ENCODE results near the gene TRIM63. TPM values are rescaled to one million over a fixed set of nuclear protein-coding genes. Genes with fewer than 3 reads are reported as not detected.

Gene TRIM63
- polyA plus RNA-seq, 1 experiment, result not detected

- Histone ChIP-seq H3K27me3 (ENCODE audit: control insufficient read depth, insufficient read depth, low read length) (peaks cover 12% of the 10 kb centered on the region), H3K4me3 (ENCODE audit: low read depth, low read length) (peak overlapping the region; percentile 85), H3K27ac (ENCODE audit: low read depth, low read length) (no peak overlapping the region), H3K9me3 (ENCODE audit: control insufficient read depth, insufficient read depth, low read length) (peaks cover 3% of the 10 kb centered on the region; the same call in 1 of the 2 replicates)
- TF ChIP-seq CTCF (IDR thresholded peaks at IDR 0.05; ENCODE audit: low read depth, low read length), result peak; percentile 95
- DNase-seq (ENCODE audit: low read depth, low spot score), result peak; percentile 23
- POLR2A ChIA-PET, result interaction anchor here (0.6 to 0.7 kb wide), 3 partner anchors 11 to 197 kb away, joined by 3 to 6 read pairs (median 3); no protein-coding TSS in a partner anchor
- CTCF ChIA-PET, result interaction anchor here (0.6 to 3.7 kb wide), 22 partner anchors 9 to 381 kb away, joined by 3 to 65 read pairs (median 3); partner anchors contain the start of genes CEP85 and ZNF593
Observed at GRCh38 chr1:26035959-26036755, 31.3 kb downstream of the TRIM63 start.

GRCh38 chr1:26035203-26035958 lies 32.0 kb downstream of the TRIM63 start:
- Histone ChIP-seq H3K4me3 (ENCODE audit: low read depth, low read length) (peak overlapping the region; percentile 85), H3K27ac (ENCODE audit: low read depth, low read length) (no peak overlapping the region), H3K9me3 (ENCODE audit: control insufficient read depth, insufficient read depth, low read length) (peaks cover 3% of the 10 kb centered on the region; the same call in 1 of the 2 replicates), H3K27me3 (ENCODE audit: control insufficient read depth, insufficient read depth, low read length) (peaks cover 12% of the 10 kb centered on the region)
- ChIA-PET POLR2A (interaction anchor here (0.6 kb wide), 2 partner anchors 20 to 68 kb away, joined by 3 to 4 read pairs; no protein-coding TSS in a partner anchor), CTCF (interaction anchor here (0.7 to 3.7 kb wide), 10 partner anchors 9 to 199 kb away, joined by 3 to 65 read pairs (median 4); partner anchors contain the start of genes CEP85 and ZNF593)
- TF ChIP-seq CTCF (IDR thresholded peaks at IDR 0.05; ENCODE audit: low read depth, low read length), result no peak
- DNase-seq (ENCODE audit: low read depth, low spot score), result peak; percentile 66

GRCh38 chr1:26034504-26035202 lies 32.8 kb downstream of the TRIM63 start:
- peaks cover 3% of the 10 kb centered on the region; the same call in 1 of the 2 replicates for H3K9me3 ChIP-seq (ENCODE audit: control insufficient read depth, insufficient read depth, low read length)
- ChIA-PET POLR2A (interaction anchor here (0.6 to 1.1 kb wide), 5 partner anchors 20 to 215 kb away, joined by 3 to 4 read pairs (median 3); partner anchors contain the start of gene MTFR1L), CTCF (interaction anchor here (0.7 to 3.7 kb wide), 6 partner anchors 10 to 166 kb away, joined by 3 to 65 read pairs (median 4); no protein-coding TSS in a partner anchor)
- no peak for TF ChIP-seq CTCF (IDR thresholded peaks at IDR 0.05; ENCODE audit: low read depth, low read length)
- DNase-seq (ENCODE audit: low read depth, low spot score), result no peak
- H3K27ac ChIP-seq (ENCODE audit: low read depth, low read length), result no peak overlapping the region
- peak overlapping the region; percentile 85 for H3K4me3 ChIP-seq (ENCODE audit: low read depth, low read length)
- H3K27me3 ChIP-seq (ENCODE audit: control insufficient read depth, insufficient read depth, low read length), result peaks cover 12% of the 10 kb centered on the region

- no peak overlapping the region for H3K4me3 ChIP-seq (ENCODE audit: low read depth, low read length)
- no peak for TF ChIP-seq CTCF (IDR thresholded peaks at IDR 0.05; ENCODE audit: low read depth, low read length)
- peaks cover 6% of the 10 kb centered on the region for H3K27me3 ChIP-seq (ENCODE audit: control insufficient read depth, insufficient read depth, low read length)
- H3K27ac ChIP-seq (ENCODE audit: low read depth, low read length), result no peak overlapping the region
- POLR2A ChIA-PET, result no interaction called here
- CTCF ChIA-PET, result no interaction called here
- DNase-seq (ENCODE audit: low read depth, low spot score), result no peak
- H3K9me3 ChIP-seq (ENCODE audit: control insufficient read depth, insufficient read depth, low read length), result peaks cover 3% of the 10 kb centered on the region; the same call in 1 of the 2 replicates
Observed at GRCh38 chr1:26032656-26033357, 34.6 kb downstream of the TRIM63 start.
